Natural killer cell (primary cell): ENCODE data around the gene STARD13. TPM values are rescaled to one million over a fixed set of nuclear protein-coding genes. Genes with fewer than 3 reads are reported as not detected.

ENCODE experiments used
- ATAC-seq, 3 donors: fragments of 150-1000 bp in 2 of 3; fragments of 200-7000 bp in 1 of 3; cut with Tn5 transposase; 1 replicate in 1 of 3; 2 replicates in 2 of 3; pipeline ENCODE4 v1.10.0; 2021; ENCODE audit warnings: mild to moderate bottlenecking in 2 of 3, moderate library complexity in 2 of 3
- DNase-seq, 2 donors: peaks; one replicate each; pipeline versions ENCODE4 v3.0.0 to v3.0.0-alpha.2; 2013 to 2021; ENCODE audit warnings: mixed read lengths in 1 of 2
- H3K27ac ChIP-seq: one replicate; pipeline ENCODE4 v1.5.1; 2013; ENCODE audit warnings: mild to moderate bottlenecking, low read length
- H3K27me3 ChIP-seq: one replicate; pipeline ENCODE4 v1.6.1; 2013; ENCODE audit warnings: low read length; ENCODE audit not compliant: control insufficient read depth, insufficient read depth
- H3K36me3 ChIP-seq: one replicate; pipeline ENCODE4 v1.6.1; 2013; ENCODE audit warnings: low read length; ENCODE audit not compliant: control insufficient read depth, insufficient read depth
- H3K4me1 ChIP-seq: one replicate; pipeline ENCODE4 v1.6.1; 2013; ENCODE audit warnings: low read length; ENCODE audit not compliant: control insufficient read depth, insufficient read depth
- H3K4me3 ChIP-seq: one replicate; pipeline ENCODE4 v1.5.1; 2013; ENCODE audit warnings: low read length
- H3K9me3 ChIP-seq: one replicate; pipeline ENCODE4 v1.6.1; 2013; ENCODE audit warnings: low read length; ENCODE audit not compliant: control insufficient read depth, insufficient read depth
- H3K27ac Mint-ChIP-seq, 2 donors: one replicate each; pipeline ENCODE4 v1.8.0; 2022; ENCODE audit warnings: mild to moderate bottlenecking in 2 of 2, mixed read lengths in 2 of 2, moderate library complexity in 1 of 2
- H3K27me3 Mint-ChIP-seq, 2 donors: one replicate each; pipeline ENCODE4 v1.8.0; 2022; ENCODE audit warnings: low read depth in 2 of 2, mixed read lengths in 2 of 2
- H3K36me3 Mint-ChIP-seq: one replicate; pipeline ENCODE4 v1.8.0; 2022; ENCODE audit warnings: mixed read lengths
- H3K4me1 Mint-ChIP-seq, 2 donors: one replicate each; pipeline ENCODE4 v1.8.0; 2022; ENCODE audit warnings: mixed read lengths in 2 of 2
- H3K4me3 Mint-ChIP-seq: one replicate; pipeline ENCODE4 v1.8.0; 2022; ENCODE audit warnings: mild to moderate bottlenecking, moderate library complexity, mixed read lengths
- H3K9me3 Mint-ChIP-seq, 2 donors: one replicate each; pipeline ENCODE4 v1.8.0; 2022; ENCODE audit warnings: mixed read lengths in 2 of 2
- CTCF ChIP-seq: fragments of 200-600 bp; IDR thresholded peaks from one replicate; pipeline ENCODE4 v1.8.0; 2022; ENCODE audit warnings: antibody characterized with exemption
- WGBS: methylation state at CpG from one replicate; pipeline ENCODE4 v1.1.7; 2013; ENCODE audit warnings: missing lambda C conversion rate; ENCODE audit not compliant: insufficient coverage; 5-methylcytosine and 5-hydroxymethylcytosine counted together
- intact Hi-C: fragments of 100-400 bp; cut with micrococcal nuclease; formaldehyde crosslinking; loops from one replicate; pipeline ENCODE4 v1.14.2; 2022
- total RNA-seq, 4 donors: library from RNA; stranded (reverse); fragments of 120-200 nt in 1 of 4; gene quantifications; one replicate each; pipeline versions ENCODE4 v1.2.3 to v1.2.4, GENCODE V29; 2013 to 2022

The STARD13 gene
- total RNA-seq, 3 donors from 2014 or later (not counting 1 experiment from before 2014, with no cell fraction given), result not detected

- no peaks in the 10 kb centered on the region for H3K4me1 ChIP-seq
- WGBS, result 80% methylated on average over 6 of the region's 6 CpGs
Measured at GRCh38 chr13:33292712-33293111, 7.2 kb upstream of the STARD13 start.

GRCh38 chr13:33290421-33290965 lies 4.9 kb upstream of the STARD13 start:
- Mint-ChIP-seq H3K9me3 (peaks cover 0 to 2% of the 10 kb centered on the region in 2 donors), H3K27me3 (peaks cover 22% of the 10 kb centered on the region in 2 donors)

More at GRCh38 chr13:33292712-33293111, 7.2 kb upstream of the STARD13 start:
- DNase-seq, result no peak
- Mint-ChIP-seq H3K27me3 (peaks cover 2 to 7% of the 10 kb centered on the region in 2 donors), H3K27ac (no peak overlapping the region), H3K4me3 (no peak overlapping the region), H3K36me3 (no peaks in the 10 kb centered on the region), H3K9me3 (peaks cover 0 to 2% of the 10 kb centered on the region in 2 donors), H3K4me1 (no peaks in the 10 kb centered on the region)
- Histone ChIP-seq H3K27ac (no peak overlapping the region), H3K4me3 (no peak overlapping the region), H3K36me3 (no peaks in the 10 kb centered on the region), H3K27me3 (no peaks in the 10 kb centered on the region), H3K9me3 (no peaks in the 10 kb centered on the region)
- TF ChIP-seq CTCF, result no peak
- no peak for ATAC-seq
- intact Hi-C loops, result no loop called here

GRCh38 chr13:33289966-33290365 lies 4.4 kb upstream of the STARD13 start:
- no peaks in the 10 kb centered on the region for H3K36me3 Mint-ChIP-seq
- no peak for ATAC-seq
- peaks cover 14 to 16% of the 10 kb centered on the region in 2 donors for H3K4me1 Mint-ChIP-seq
- peaks cover 25 to 27% of the 10 kb centered on the region in 2 donors for H3K27me3 Mint-ChIP-seq
- H3K4me3 ChIP-seq, result no peak overlapping the region
- intact Hi-C loops, result no loop called here
- peaks cover 0 to 2% of the 10 kb centered on the region in 2 donors for H3K9me3 Mint-ChIP-seq
- H3K27me3 ChIP-seq, result no peaks in the 10 kb centered on the region
- no peaks in the 10 kb centered on the region for H3K9me3 ChIP-seq
- H3K27ac ChIP-seq, result no peak overlapping the region
- WGBS, result 91% methylated on average over 3 of the region's 3 CpGs
- H3K27ac Mint-ChIP-seq, result no peak overlapping the region
- no peak overlapping the region for H3K4me3 Mint-ChIP-seq
- TF ChIP-seq CTCF, result no peak
- H3K4me1 ChIP-seq, result peaks cover 6% of the 10 kb centered on the region
- no peak for DNase-seq
- no peaks in the 10 kb centered on the region for H3K36me3 ChIP-seq

More at GRCh38 chr13:33290421-33290965, 4.9 kb upstream of the STARD13 start:
- Mint-ChIP-seq H3K36me3 (no peaks in the 10 kb centered on the region), H3K27ac (no peak overlapping the region), H3K4me1 (peaks cover 8 to 11% of the 10 kb centered on the region in 2 donors), H3K4me3 (no peak overlapping the region)
- no peak for TF ChIP-seq CTCF
- Histone ChIP-seq H3K4me1 (peaks cover 4% of the 10 kb centered on the region), H3K36me3 (no peaks in the 10 kb centered on the region), H3K27me3 (no peaks in the 10 kb centered on the region), H3K9me3 (no peaks in the 10 kb centered on the region), H3K4me3 (no peak overlapping the region), H3K27ac (no peak overlapping the region)
- DNase-seq, result no peak
- ATAC-seq, result no peak
- intact Hi-C loops, result no loop called here
- WGBS, result 87% methylated on average over 3 of the region's 3 CpGs
